KMS-11 (cell line): ENCODE measurements around the gene BIN1.

Experiments used
- H2AFZ ChIP-seq: fragments of 200-600 bp; sonication (generic); 2 replicates; pipeline ENCODE4 v1.6.1; 2016; ENCODE audit warnings: antibody characterized with exemption, mixed run types, low read depth
- H3K27ac ChIP-seq: fragments of 200-600 bp; sonication (generic); 2 replicates; pipeline ENCODE4 v1.6.1; 2016; ENCODE audit warnings: mild to moderate bottlenecking, mixed run types
- H3K27me3 ChIP-seq: fragments of 200-600 bp; sonication (generic); 2 replicates; pipeline ENCODE4 v1.6.1; 2017; ENCODE audit warnings: mild to moderate bottlenecking, low read depth, mixed run types, moderate library complexity; ENCODE audit not compliant: insufficient read depth
- H3K36me3 ChIP-seq: fragments of 200-600 bp; sonication (generic); 2 replicates; pipeline ENCODE4 v1.6.1; 2017; ENCODE audit warnings: mild to moderate bottlenecking, mixed run types; ENCODE audit not compliant: insufficient read depth
- H3K4me1 ChIP-seq: fragments of 200-600 bp; sonication (generic); 2 replicates; pipeline ENCODE4 v1.6.1; 2016; ENCODE audit warnings: mild to moderate bottlenecking, low read depth, mixed run types; ENCODE audit not compliant: poor library complexity, severe bottlenecking
- H3K4me2 ChIP-seq: fragments of 200-600 bp; sonication (generic); 2 replicates; pipeline ENCODE4 v1.7.0; 2016; ENCODE audit warnings: mild to moderate bottlenecking, mixed run types
- H3K4me3 ChIP-seq: fragments of 200-600 bp; sonication (generic); IDR thresholded peaks from 2 replicates; pipeline ENCODE4 v1.6.1; 2017; ENCODE audit warnings: low read depth, low read length, mixed read lengths; ENCODE audit not compliant: insufficient read depth
- H3K79me2 ChIP-seq: fragments of 200-600 bp; sonication (generic); 2 replicates; pipeline ENCODE4 v1.6.1; 2016; ENCODE audit warnings: low read depth, mixed run types; ENCODE audit not compliant: insufficient read depth
- H3K9ac ChIP-seq: fragments of 200-600 bp; sonication (generic); 2 replicates; pipeline ENCODE4 v1.6.1; 2016; ENCODE audit warnings: mild to moderate bottlenecking, mixed run types
- H4K20me1 ChIP-seq: fragments of 200-600 bp; sonication (generic); 2 replicates; pipeline ENCODE4 v1.6.1; 2016; ENCODE audit warnings: mild to moderate bottlenecking, mixed run types; ENCODE audit not compliant: insufficient read depth
- TF ChIP-seq, protein P1 (sequence below): fragments of 200-600 bp; sonication (generic); conservative IDR thresholded peaks from 2 replicates; pipeline ENCODE4 v1.6.1; 2017; ENCODE audit warnings: low read depth, mild to moderate bottlenecking, antibody characterized with exemption, low read length, moderate library complexity, mixed read lengths

BIN1 gene

DNA sequence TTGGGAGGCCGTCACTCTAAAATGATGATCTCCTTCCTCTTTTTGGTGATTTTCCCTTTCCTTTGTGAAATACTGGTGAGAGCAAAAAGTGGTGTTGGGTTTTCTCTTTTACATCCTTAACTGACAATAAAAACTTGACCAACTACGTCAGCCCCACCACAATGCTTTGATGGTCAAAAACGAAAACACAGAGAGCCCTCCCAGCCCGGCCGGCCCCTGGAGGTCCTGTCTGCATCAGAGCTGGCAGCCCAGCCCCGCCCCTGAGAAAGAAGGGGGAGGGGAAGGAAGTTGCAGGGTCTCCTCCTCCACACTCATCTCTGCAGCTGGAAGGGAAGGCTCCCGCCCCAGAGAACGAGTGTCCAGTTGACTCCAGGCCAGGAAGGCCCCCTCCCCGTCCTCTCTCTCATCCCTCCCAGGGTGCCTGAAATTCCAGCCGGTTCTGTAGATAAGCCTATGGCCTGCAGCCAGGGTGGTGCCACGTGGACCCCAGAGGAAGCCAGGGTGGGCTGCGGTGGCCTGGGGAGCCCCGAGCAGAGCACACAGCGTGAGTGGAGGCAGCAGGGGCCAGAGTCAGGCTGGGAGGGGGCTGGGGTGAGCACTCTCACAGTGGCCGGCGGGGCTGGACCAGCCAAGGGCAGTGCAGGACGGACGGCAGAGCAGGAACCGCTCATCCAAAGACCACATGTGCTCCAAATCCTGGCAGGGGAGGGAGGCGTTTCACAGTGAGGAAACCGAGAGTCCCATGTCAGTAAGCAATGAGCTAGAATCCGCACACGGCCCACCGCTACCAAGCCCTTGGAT is 19.8 kb downstream of the BIN1 start:
- Histone ChIP-seq H3K27ac (no peak overlapping the region), H3K79me2 (no peaks in the 10 kb centered on the region), H3K4me2 (no peak overlapping the region), H2AFZ (no peak overlapping the region), H3K27me3 (no peaks in the 10 kb centered on the region), H3K4me1 (no peaks in the 10 kb centered on the region), H4K20me1 (no peaks in the 10 kb centered on the region), H3K9ac (no peak overlapping the region), H3K36me3 (no peaks in the 10 kb centered on the region), H3K4me3 (no peak overlapping the region)
- TF ChIP-seq, protein P1, sequence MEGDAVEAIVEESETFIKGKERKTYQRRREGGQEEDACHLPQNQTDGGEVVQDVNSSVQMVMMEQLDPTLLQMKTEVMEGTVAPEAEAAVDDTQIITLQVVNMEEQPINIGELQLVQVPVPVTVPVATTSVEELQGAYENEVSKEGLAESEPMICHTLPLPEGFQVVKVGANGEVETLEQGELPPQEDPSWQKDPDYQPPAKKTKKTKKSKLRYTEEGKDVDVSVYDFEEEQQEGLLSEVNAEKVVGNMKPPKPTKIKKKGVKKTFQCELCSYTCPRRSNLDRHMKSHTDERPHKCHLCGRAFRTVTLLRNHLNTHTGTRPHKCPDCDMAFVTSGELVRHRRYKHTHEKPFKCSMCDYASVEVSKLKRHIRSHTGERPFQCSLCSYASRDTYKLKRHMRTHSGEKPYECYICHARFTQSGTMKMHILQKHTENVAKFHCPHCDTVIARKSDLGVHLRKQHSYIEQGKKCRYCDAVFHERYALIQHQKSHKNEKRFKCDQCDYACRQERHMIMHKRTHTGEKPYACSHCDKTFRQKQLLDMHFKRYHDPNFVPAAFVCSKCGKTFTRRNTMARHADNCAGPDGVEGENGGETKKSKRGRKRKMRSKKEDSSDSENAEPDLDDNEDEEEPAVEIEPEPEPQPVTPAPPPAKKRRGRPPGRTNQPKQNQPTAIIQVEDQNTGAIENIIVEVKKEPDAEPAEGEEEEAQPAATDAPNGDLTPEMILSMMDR, result no peak

DNA sequence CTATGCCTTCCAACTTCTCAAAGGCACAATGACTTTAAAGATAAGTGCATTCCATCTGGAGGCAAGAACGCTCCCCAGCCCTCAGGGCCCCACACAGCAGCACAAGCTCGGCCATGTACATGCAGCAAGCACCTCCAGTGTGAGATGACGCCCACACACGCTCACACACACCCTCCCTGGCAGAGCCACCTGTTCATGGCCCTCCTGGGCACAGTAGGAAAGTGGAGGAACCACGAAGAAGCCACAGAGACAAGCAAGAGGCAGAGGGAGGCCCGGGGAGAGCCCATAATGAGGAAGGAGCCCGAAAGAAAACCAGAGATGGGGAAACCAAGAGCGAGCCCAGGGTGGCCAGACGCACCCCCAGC is 21.7 kb downstream of the BIN1 start:
- Histone ChIP-seq H3K79me2 (no peaks in the 10 kb centered on the region), H3K9ac (no peak overlapping the region), H3K4me1 (no peaks in the 10 kb centered on the region), H3K27ac (no peak overlapping the region), H4K20me1 (no peaks in the 10 kb centered on the region), H3K4me2 (no peak overlapping the region), H2AFZ (no peak overlapping the region), H3K27me3 (no peaks in the 10 kb centered on the region), H3K36me3 (no peaks in the 10 kb centered on the region), H3K4me3 (no peak overlapping the region)
- TF ChIP-seq, protein P1, result no peak

DNA sequence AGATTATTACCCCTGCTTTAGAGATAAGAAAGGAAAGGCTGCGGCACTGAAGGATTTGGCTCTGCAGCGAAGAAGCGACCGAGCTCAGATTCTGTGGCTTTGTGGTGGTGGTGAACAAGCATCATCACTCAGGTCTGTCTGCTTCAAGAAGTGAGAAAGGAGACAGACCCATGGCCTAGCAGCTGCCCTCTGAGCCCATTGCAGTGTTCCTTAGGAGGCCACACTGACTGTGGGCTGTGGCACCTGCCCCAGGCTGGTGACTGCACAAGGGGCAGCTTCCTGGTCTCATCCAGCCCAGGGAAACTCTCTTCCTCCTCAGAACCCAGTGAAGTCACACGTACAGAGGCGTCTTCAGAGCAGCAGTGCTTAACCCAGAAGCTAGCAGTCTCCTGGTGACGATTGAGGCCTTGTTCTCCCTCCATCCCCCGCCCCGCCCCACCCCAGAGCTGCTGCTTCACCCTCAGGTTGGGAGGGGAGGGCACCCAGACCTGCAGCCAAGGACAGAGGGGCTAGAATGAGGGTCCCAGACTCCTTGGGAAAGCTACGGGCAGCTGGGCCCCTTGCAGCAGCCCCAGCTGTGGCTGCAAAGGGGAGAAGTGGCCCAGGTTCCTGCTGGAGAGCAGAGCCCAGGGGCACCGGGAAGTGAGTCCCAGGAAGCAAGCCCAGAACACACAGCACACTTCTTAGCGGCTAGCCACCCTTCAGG is 22.2 kb downstream of the BIN1 start:
- no peak overlapping the region for H3K4me3 ChIP-seq
- H3K4me2 ChIP-seq, result no peak overlapping the region

DNA sequence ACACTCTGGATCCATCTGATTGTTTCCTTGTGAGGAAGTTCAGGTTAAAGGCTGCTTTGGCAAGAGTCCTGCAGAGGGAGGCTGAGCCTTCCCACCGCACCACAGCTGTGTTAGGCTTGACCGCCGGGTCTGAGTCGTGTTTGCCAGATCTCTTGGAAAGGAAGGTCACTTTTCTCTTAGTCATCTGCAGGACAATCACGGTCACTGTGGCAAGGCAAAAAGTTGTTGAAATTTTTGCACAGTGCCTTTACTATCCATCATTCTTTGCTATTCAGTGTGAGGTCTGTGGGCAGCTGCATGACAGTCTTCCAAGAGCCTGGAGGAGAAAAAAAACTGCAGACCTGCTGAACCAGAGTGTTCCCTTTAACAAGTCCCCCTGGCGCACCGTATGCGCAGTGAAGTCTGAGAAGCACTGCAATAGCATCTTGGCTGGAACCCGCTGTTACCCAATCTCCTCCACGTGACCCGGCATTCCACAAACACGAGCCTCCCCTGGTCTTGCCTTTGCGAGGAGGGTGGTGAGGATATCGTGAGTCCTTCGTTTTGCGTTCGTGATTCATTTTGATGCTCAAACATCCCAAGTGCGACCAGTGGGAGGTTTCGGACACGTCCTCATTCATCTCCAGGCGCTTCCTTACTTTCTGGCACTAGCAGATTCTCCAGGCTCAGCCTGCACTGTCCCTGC is 23.0 kb downstream of the BIN1 start:
- H3K36me3 ChIP-seq, result no peaks in the 10 kb centered on the region
- H3K27ac ChIP-seq, result no peak overlapping the region
- H2AFZ ChIP-seq, result no peak overlapping the region
- no peak overlapping the region for H3K4me3 ChIP-seq
- no peaks in the 10 kb centered on the region for H4K20me1 ChIP-seq
- no peak overlapping the region for H3K9ac ChIP-seq
- no peaks in the 10 kb centered on the region for H3K27me3 ChIP-seq
- H3K79me2 ChIP-seq, result no peaks in the 10 kb centered on the region
- TF ChIP-seq, protein P1, result no peak
- H3K4me2 ChIP-seq, result no peak overlapping the region
- H3K4me1 ChIP-seq, result no peaks in the 10 kb centered on the region

More for the DNA sequence above, 22.2 kb downstream of the BIN1 start:
- Histone ChIP-seq H4K20me1 (no peaks in the 10 kb centered on the region), H3K27me3 (no peaks in the 10 kb centered on the region), H3K4me1 (no peaks in the 10 kb centered on the region), H3K27ac (no peak overlapping the region), H3K9ac (no peak overlapping the region), H3K36me3 (no peaks in the 10 kb centered on the region), H2AFZ (no peak overlapping the region), H3K79me2 (no peaks in the 10 kb centered on the region)
- TF ChIP-seq, protein P1, result no peak
